ENCODE data around the gene CCDC149. TPM values are rescaled to one million over a fixed set of nuclear protein-coding genes. Genes with fewer than 3 reads are reported as not detected.

Gene CCDC149
- total RNA-seq, 1 experiment from 2014 or later = 9.8 TPM

GRCh38 chr4:24831637-24832036, 81.2 kb downstream of the CCDC149 start:
- DNase-seq = no peak
- no peaks in the 10 kb centered on the region for H4K20me1 ChIP-seq (ENCODE audit: insufficient read depth)
- no peaks in the 10 kb centered on the region for H3K36me3 ChIP-seq (ENCODE audit: low read depth)
- H3K4me2 ChIP-seq = no peak overlapping the region
- H3K27me3 ChIP-seq (ENCODE audit: insufficient read depth, low read depth) = no peaks in the 10 kb centered on the region
- ChIA-PET CTCF (no interaction called here), POLR2A (ENCODE audit: unreplicated experiment) (interaction anchor here (0.6 kb wide), 1 partner anchor 75 kb away, joined by 4 read pairs; no protein-coding TSS in a partner anchor)
- no peaks in the 10 kb centered on the region for H3K9me3 ChIP-seq (ENCODE audit: insufficient read depth, low read depth)
- no peak overlapping the region for H2AFZ ChIP-seq
- no peaks in the 10 kb centered on the region for H3F3A ChIP-seq (ENCODE audit: insufficient read depth, low read depth)
- H3K9me2 ChIP-seq (ENCODE audit: insufficient read depth) = no peaks in the 10 kb centered on the region
- no peaks in the 10 kb centered on the region for H3K79me2 ChIP-seq (ENCODE audit: low read depth)
- no TSS peak for BruUV-seq (replicated peaks)
- TF ChIP-seq EZH2 (IDR thresholded peaks at IDR 0.05; ENCODE audit: low read depth) (no peak), CTCF (conservative IDR thresholded peaks at IDR 0.05) (no peak)
- H3K4me3 ChIP-seq = no peak overlapping the region
- no peaks in the 10 kb centered on the region for H3K4me1 ChIP-seq (replicated peaks; ENCODE audit: insufficient read depth)
- intact Hi-C loops (cut with micrococcal nuclease; ENCODE audit: unreplicated experiment) = no loop called here
- H3K27ac ChIP-seq = no peak overlapping the region

DNA sequence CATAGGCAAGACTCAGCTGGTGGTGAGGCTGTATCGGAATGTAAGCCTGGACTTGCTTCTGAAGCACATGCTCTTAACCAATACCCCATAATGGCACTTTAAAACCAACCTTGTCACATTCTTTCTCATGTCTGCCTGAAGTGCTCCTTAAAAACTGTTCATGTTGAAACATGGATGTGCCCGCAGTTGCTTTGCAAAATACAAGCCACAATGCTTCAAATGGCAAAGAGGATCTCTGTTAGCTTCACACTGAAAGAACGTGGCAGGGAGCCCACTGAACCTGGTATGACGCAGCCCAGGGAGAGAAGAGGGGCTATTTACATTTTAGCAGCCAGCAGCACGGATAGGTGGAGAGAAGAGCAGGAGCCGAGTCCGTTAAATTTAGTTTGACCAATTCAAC, 88.1 kb downstream of the CCDC149 start:
- no peaks in the 10 kb centered on the region for H4K20me1 ChIP-seq (ENCODE audit: insufficient read depth)
- ChIA-PET CTCF (no interaction called here), POLR2A (ENCODE audit: unreplicated experiment) (no interaction called here)
- no peaks in the 10 kb centered on the region for H3K79me2 ChIP-seq (ENCODE audit: low read depth)
- no peak overlapping the region for H3K4me3 ChIP-seq
- no peaks in the 10 kb centered on the region for H3F3A ChIP-seq (ENCODE audit: insufficient read depth, low read depth)
- no peak for TF ChIP-seq EZH2 (IDR thresholded peaks at IDR 0.05; ENCODE audit: low read depth)
- TF ChIP-seq CTCF (conservative IDR thresholded peaks at IDR 0.05) = no peak
- H3K9me3 ChIP-seq (ENCODE audit: insufficient read depth, low read depth) = no peaks in the 10 kb centered on the region
- DNase-seq = no peak
- no peak overlapping the region for H3K27ac ChIP-seq
- no peaks in the 10 kb centered on the region for H3K36me3 ChIP-seq (ENCODE audit: low read depth)
- no TSS peak for BruUV-seq (replicated peaks)
- intact Hi-C loops (cut with micrococcal nuclease; ENCODE audit: unreplicated experiment) = no loop called here
- no peak overlapping the region for H3K4me2 ChIP-seq
- H3K27me3 ChIP-seq (ENCODE audit: insufficient read depth, low read depth) = no peaks in the 10 kb centered on the region
- H3K4me1 ChIP-seq (replicated peaks; ENCODE audit: insufficient read depth) = no peaks in the 10 kb centered on the region
- no peaks in the 10 kb centered on the region for H3K9me2 ChIP-seq (ENCODE audit: insufficient read depth)
- H2AFZ ChIP-seq = no peak overlapping the region

DNA sequence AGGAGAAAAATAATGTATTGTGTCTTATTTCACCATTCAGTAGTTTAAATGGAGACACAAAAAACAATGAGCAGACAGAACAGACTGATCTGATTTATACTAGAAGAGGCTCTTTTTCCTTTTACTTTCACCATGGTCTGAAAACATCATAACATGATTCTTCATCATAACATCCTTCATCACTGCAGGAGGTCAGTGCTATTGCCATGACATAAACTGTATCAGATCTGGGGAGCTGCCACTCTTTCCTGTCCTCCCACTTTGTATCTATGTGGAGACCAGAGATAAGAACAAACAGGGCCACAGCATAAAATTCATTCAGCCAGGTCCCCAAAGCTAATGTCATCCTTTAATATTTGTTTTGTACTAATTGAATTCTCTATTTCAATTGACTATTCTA, 92.3 kb downstream of the CCDC149 start:
- no peaks in the 10 kb centered on the region for H3K9me3 ChIP-seq (ENCODE audit: insufficient read depth, low read depth)
- no peaks in the 10 kb centered on the region for H3F3A ChIP-seq (ENCODE audit: insufficient read depth, low read depth)
- ChIA-PET POLR2A (ENCODE audit: unreplicated experiment) (no interaction called here), CTCF (no interaction called here)
- no peak overlapping the region for H3K4me3 ChIP-seq
- no peaks in the 10 kb centered on the region for H3K27me3 ChIP-seq (ENCODE audit: insufficient read depth, low read depth)
- H3K4me2 ChIP-seq = no peak overlapping the region
- TF ChIP-seq CTCF (conservative IDR thresholded peaks at IDR 0.05) = no peak
- no peak for TF ChIP-seq EZH2 (IDR thresholded peaks at IDR 0.05; ENCODE audit: low read depth)
- no peaks in the 10 kb centered on the region for H3K9me2 ChIP-seq (ENCODE audit: insufficient read depth)
- no TSS peak for BruUV-seq (replicated peaks)
- H2AFZ ChIP-seq = no peak overlapping the region
- intact Hi-C loops (cut with micrococcal nuclease; ENCODE audit: unreplicated experiment) = no loop called here
- H3K79me2 ChIP-seq (ENCODE audit: low read depth) = no peaks in the 10 kb centered on the region
- no peak overlapping the region for H3K27ac ChIP-seq
- no peaks in the 10 kb centered on the region for H4K20me1 ChIP-seq (ENCODE audit: insufficient read depth)
- no peak for DNase-seq
- H3K4me1 ChIP-seq (replicated peaks; ENCODE audit: insufficient read depth) = no peaks in the 10 kb centered on the region
- H3K36me3 ChIP-seq (ENCODE audit: low read depth) = no peaks in the 10 kb centered on the region

All from PC-9 (cell line).